ENCODE results near the gene SCNM1.
"Not testable (repeated sequence)": the region's sequence is repeated elsewhere in the genome, so short reads cannot be mapped to it uniquely, and the experiment has no call there.

SCNM1 gene

GRCh38 chr1:151146412-151147131 is 19.4 kb upstream of the SCNM1 start, which contains the start of gene SEMA6C:
SEMA6C (minus strand) TSS chr1:151146631; CDS start chr1:151142621, 4,010 bp downstream.
- DNase-seq (ENCODE audit: low read depth) = peak; percentile 91

GRCh38 chr1:151147132-151147503 is 18.8 kb upstream of the SCNM1 start:
- no peak for DNase-seq (ENCODE audit: low read depth)

DNA sequence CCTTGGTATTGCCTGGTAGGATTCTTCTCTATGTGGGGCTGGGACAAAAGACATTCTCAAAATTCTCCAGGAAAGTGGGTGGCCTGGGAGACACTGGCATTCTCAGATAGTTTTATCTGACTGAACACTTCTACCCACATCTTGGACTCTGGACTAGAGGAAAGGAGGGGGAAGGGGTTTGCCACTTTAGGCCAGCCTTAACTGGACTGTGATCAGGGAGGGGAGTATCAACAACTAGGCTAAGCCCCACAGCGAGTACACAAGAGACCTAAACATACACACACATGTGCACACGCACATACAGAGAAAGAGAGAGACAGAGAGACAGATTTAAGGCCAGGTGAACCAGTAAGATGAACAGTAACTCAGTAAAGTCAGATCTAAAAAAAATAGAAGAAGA is 18.3 kb upstream of the SCNM1 start:
- DNase-seq (ENCODE audit: low read depth) = no peak

DNA sequence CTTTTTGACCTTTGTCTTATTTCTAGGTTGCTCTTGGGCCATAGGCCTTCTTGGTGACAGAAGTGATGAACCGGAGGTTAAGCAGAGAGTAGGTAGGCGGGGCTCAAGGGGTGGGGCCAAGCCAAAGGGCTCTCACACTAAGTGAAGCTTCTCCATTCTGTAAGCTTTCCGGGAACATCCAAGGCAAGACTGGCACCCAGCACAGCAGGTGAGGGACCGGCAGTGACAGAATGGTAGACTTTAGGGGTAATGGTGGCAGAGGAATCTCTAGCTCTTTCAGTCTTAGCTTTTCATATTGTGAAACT is 9.5 kb upstream of the SCNM1 start, which contains the start of gene TNFAIP8L2:
TSS of gene TNFAIP8L2 (plus strand) at position 135 of the 305 bp plus-strand sequence. CDS start 2,049 bp downstream, outside the sequence.
- no peak for DNase-seq (ENCODE audit: low read depth)

DNA sequence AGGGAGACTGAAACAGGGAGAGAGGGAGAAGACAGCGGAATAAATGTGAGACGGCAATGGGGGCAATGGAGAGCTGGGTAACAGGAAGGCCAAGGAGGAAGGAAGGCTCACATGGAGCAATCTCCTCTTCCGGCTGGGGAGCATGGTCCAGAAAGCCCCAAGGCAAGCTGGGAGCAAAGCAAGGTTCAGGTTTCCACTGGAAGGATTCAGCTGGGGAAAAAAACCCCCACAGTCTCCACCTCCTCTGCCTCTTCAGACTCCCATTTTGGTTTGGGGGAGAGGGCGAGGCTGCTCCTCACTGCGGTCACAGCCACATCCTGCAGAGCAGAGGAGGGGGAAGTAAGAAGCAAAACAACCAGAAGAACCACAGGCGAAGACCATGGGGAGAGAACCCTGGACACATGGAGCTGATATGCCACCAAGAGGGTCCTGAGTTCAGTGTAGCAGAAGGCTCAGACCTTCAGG is 8.8 kb upstream of the SCNM1 start:
- no peak for DNase-seq (ENCODE audit: low read depth)

GRCh38 chr1:151158326-151158725 is 7.6 kb upstream of the SCNM1 start:
- DNase-seq (ENCODE audit: low read depth) = no peak

GRCh38 chr1:151158751-151159251 is 7.1 kb upstream of the SCNM1 start:
- no peak for DNase-seq (ENCODE audit: low read depth)

DNA sequence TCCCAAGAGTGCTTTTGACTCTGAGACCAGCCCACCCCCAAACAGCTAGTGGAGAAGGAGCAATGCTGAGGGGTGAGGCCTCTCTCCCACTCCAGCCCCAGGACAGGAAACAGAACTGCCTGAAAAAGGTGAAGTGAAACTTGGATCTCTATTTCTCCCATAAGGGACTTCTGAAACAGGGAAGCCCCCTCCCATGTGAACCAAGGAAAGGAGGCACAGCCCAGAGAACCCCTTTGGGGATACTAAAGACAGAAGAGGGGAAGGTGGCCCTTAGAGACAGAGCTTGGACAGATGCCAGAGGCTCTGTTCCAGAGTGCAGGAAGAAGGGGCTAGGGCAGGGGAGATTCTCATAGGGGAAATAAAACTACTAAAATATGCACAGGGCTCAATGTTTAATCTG is 6.6 kb upstream of the SCNM1 start:
- no peak for DNase-seq (ENCODE audit: low read depth)

- DNase-seq (ENCODE audit: low read depth) = peak; percentile 14
Observed at GRCh38 chr1:151164732-151165280, 1.1 kb upstream of the SCNM1 start.

DNA sequence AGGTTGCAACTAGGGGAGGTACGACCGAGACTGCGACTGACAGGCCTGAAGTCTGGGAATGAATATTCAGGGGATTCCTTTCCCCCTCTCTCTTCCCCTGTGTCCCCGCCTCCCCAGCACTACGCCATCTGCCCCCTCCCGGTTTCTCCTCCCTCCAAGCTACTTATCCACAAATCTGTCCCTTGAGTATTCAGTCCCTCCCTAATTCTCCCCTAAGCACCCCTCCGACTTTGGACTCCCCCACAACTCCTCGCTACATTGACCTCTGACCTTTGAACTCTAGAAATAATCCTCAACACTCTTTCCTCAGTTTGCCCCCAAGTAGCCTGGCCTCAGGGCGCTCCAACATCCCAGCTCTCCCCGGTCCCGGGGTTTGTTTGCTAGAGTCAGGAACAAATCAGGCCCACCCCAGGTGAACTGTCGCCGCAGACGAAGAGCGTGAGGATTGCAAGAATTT is 635 bp upstream of the SCNM1 start:
- peak; percentile 70 for DNase-seq (ENCODE audit: low read depth)

DNA sequence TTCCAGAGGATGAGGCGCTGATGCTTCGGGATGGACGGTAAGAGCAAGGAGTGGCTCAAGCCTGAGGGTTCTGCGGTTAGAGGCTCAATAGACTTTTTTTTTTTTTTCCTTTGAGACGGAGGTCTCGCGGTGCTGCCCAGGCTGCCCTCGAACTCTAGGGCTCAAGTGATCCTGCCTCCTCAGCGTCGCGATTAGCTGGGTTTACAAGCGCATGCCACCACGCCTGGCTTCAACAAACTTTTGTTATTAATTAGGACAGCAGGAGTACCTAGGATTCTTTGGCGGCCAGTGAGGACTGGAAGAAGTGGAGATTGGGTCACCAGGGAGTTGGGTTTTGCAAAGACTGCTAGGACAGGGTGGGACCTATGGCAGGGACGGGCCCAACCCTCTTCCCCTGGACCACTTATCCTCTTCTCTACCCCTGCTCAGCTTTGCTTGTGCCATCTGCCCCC is 587 bp downstream of the SCNM1 start:
- DNase-seq (ENCODE audit: low read depth) = peak; percentile 63

- DNase-seq (ENCODE audit: low read depth) = no peak
Observed at GRCh38 chr1:151167116-151167515, 1.2 kb downstream of the SCNM1 start.

GRCh38 chr1:151171190-151171589 is 5.2 kb downstream of the SCNM1 start:
- no peak for DNase-seq (ENCODE audit: low read depth)

- DNase-seq (ENCODE audit: low read depth) = no peak
Observed at GRCh38 chr1:151175041-151175741, 9.2 kb downstream of the SCNM1 start.

DNA sequence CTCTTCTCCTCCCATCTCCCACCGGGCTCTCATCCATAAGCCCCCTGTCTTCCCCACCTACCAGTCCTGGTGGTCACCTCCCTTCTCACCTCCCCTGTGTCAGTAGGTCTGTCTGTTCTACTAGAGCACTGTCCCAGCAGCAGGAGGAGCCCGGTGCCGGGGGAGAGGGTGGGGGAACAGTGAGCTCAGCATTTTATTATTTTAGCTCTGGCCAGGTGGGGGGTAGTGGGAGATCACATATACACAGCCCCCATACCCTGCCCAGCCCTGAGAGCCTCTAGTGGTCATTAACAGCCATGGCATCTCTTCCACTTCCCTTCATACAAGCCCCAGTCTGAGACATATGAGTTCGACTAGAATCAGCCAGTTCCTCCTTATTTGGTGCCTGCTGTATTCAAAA is 9.9 kb downstream of the SCNM1 start, which contains the start of gene TMOD4:
TSS of gene TMOD4 (minus strand) at position 119 of the 400 bp plus-strand sequence. CDS start 1,106 bp downstream, outside the sequence.
- no peak for DNase-seq (ENCODE audit: low read depth)

DNA sequence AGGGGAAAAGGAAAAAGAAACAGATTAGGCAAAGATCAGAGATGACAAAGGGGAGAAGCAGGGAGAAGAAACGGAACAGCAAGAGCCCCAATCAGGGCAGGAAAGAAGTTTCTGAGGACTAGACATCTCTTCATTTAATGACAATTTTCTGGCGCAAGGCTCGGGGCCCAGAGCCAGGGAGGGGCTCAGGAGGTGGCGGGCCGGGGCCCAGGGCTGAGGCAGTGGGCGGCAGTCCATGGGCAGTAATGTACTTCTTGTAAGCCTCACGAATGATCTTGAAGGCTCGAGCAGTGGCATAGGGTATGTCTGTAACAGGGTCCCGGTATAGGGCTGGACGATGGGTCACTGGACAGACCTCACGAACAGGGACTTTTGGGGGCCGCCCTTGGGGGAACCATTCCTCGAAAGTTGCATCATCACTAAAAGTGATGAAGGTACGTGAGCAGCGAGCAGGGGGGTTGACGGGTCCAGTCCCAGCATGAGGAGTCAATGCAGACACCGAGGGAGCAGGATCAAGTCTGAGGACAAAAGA is 10.6 kb downstream of the SCNM1 start:
- DNase-seq (ENCODE audit: low read depth) = no peak

DNA sequence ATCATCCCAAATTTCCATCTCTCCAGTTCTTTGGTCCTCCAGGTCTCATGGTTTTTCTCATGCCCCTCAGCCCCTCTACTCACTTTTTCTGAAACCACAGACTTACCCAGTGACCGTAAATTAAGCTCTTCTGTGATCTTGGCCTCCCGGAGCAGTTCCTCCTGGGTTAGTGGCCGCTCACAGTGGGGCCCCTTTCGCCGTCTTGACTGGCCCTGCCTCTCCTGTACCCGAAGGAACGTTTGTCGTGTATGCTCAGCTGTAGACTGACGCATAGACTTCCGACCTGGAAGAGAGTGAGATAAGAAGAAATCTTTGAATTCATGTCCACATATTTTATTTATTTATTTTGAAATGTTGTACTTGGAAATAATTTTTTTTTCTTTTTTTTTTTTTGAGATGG is 18.3 kb downstream of the SCNM1 start:
- DNase-seq (ENCODE audit: low read depth) = no peak

DNA sequence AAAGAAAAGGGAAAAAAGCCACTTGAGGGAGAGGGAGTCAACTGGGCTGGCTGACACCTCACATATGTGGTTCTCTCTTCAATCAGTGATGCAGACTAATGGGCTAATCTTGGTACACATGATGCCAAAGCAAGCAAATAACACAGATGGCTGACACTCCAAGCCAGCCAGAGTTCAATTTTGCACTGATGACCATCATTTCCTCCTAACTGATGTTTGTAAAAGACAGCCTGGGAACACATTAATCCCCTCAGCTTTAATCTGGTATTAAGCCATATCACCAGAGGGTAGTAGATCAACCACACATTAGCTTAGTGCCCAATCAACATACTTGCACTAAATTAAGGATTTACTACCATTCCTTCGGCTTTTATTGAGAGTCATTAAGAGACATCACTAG is 21.3 kb downstream of the SCNM1 start:
- no peak for DNase-seq (ENCODE audit: low read depth)

DNA sequence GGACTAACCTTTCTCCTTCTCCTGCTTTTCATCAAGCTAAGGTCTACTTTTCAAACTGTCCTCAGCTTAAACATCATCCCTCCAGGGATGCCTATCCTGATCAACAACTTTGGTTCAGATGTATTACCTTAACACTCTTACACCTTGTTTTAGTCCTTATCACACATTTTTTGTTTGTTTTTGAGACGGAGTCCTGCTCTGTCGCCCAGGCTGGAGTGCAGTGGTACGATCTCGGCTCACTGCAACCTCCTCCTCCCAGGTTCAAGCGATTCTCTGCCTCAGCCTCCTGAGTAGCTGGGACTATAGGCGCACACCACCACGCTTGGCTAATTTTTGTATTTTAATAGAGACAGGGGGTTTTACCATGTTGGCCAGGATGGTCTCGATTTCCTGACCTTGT is 22.7 kb downstream of the SCNM1 start:
- not testable (repeated sequence) for DNase-seq (ENCODE audit: low read depth)

DNA sequence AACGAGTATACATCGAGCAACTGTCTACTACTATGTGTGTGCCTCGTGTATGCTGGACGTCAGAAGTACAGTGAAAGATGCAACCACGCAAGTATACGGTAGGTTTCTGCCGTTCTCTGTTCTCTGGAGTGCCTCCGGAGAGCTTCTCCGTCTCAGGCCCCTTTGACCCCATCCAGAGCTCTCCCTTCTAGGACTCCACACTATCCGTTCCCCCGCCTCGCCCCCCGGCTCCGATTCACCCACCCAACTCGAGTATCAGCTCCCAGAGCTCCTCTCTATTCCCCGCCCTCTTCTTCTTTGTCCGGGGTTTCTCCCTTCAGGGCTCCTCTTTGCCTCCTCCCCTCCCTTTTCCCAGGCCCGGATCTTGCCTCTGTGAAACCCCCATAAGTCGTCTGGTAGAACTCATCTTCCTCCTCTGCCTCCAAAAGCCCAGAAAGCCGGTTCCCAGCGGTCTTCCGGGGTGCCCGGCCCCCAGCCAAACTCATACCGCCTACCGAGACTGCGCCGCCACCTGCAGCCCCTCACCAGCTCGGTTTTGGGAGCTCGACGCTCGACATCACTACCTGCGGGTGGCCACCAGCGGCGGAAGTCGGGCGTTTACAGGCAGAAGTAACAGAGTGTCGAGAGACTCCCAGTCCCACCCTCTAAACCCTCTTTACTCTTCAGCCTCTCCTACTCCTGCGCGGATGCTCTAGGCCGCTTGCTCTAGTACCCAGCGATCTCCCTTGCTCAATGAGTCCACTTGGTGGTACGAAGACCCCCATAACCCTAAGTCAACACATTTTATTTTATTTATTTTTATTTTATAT is 23.9 kb downstream of the SCNM1 start, which contains the start of gene VPS72:
TSS of gene VPS72 (minus strand) at position 561 of the 809 bp plus-strand sequence. CDS start at position 485, 76 bp downstream.
- peak; percentile 89 for DNase-seq (ENCODE audit: low read depth)

- DNase-seq (ENCODE audit: low read depth) = no peak
Observed at GRCh38 chr1:151192047-151192446, 26.1 kb downstream of the SCNM1 start.

All from fibroblast of gingiva (primary cell).